Brain microvascular endothelial cell (primary cell): ENCODE measurements around the gene SLC1A4.
"Not testable (repeated sequence)": the region's sequence is repeated elsewhere in the genome, so short reads cannot be mapped to it uniquely, and the experiment has no call there.

ENCODE experiments used
- DNase-seq: peaks from one replicate; pipeline ENCODE4 v3.0.0-alpha.2; 2020
- H3K27ac ChIP-seq: fragments of 250-450 bp; sonication (Bioruptor Pico); 2 replicates; pipeline ENCODE4 v1.5.1; 2020; ENCODE audit warnings: mild to moderate bottlenecking, moderate library complexity
- H3K27me3 ChIP-seq: fragments of 250-450 bp; sonication (Bioruptor Pico); replicated peaks from 2 replicates; pipeline ENCODE4 v1.5.1; 2020; ENCODE audit warnings: mild to moderate bottlenecking
- H3K36me3 ChIP-seq: fragments of 250-450 bp; sonication (Bioruptor Pico); replicated peaks from 2 replicates; pipeline ENCODE4 v1.5.1; 2020; ENCODE audit warnings: mild to moderate bottlenecking
- H3K4me3 ChIP-seq: 2 replicates; pipeline ENCODE4 v1.5.1; 2011; ENCODE audit warnings: low read depth, mild to moderate bottlenecking, control low read depth, low read length, moderate library complexity
- in situ Hi-C: cut with HindIII; loops from 2 replicates; pipeline ENCODE4 v1.10.0; 2017; ENCODE audit warnings: low sequenced_read_pairs, low pct_ligation_motif_present
- TF ChIP-seq, protein P1 (sequence below): IDR thresholded peaks from 2 replicates; pipeline ENCODE4 v1.5.1; 2011; ENCODE audit warnings: low read depth, mild to moderate bottlenecking, moderate library complexity, low read length, control low read depth, inconsistent platforms; ENCODE audit errors: missing control alignments

The SLC1A4 gene

DNA sequence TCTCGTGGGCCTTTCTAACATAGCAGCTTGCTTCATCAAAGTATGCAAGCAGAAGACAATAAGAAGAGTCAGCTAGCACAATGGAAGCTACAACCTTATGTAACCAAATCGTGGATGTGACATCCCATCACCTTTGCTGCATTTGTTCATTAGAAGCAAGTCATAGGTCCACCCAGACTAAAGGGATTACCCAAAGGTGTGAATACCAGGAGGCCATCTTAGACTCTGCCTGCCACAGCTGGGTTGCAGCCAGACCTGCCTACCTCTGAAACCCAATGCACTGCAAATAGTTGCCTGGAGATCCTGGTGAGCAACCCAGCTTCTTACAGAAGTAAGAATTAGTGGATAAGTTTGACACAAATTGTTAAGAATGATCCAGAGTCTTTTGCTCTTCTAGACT is 10.6 kb downstream of the SLC1A4 start:
- DNase-seq: no peak
- Histone ChIP-seq H3K27me3 (no peaks in the 10 kb centered on the region), H3K4me3 (no peak overlapping the region), H3K36me3 (no peaks in the 10 kb centered on the region), H3K27ac (no peak overlapping the region)
- TF ChIP-seq, protein P1, sequence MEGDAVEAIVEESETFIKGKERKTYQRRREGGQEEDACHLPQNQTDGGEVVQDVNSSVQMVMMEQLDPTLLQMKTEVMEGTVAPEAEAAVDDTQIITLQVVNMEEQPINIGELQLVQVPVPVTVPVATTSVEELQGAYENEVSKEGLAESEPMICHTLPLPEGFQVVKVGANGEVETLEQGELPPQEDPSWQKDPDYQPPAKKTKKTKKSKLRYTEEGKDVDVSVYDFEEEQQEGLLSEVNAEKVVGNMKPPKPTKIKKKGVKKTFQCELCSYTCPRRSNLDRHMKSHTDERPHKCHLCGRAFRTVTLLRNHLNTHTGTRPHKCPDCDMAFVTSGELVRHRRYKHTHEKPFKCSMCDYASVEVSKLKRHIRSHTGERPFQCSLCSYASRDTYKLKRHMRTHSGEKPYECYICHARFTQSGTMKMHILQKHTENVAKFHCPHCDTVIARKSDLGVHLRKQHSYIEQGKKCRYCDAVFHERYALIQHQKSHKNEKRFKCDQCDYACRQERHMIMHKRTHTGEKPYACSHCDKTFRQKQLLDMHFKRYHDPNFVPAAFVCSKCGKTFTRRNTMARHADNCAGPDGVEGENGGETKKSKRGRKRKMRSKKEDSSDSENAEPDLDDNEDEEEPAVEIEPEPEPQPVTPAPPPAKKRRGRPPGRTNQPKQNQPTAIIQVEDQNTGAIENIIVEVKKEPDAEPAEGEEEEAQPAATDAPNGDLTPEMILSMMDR: no peak
- in situ Hi-C loops: no loop called here

DNA sequence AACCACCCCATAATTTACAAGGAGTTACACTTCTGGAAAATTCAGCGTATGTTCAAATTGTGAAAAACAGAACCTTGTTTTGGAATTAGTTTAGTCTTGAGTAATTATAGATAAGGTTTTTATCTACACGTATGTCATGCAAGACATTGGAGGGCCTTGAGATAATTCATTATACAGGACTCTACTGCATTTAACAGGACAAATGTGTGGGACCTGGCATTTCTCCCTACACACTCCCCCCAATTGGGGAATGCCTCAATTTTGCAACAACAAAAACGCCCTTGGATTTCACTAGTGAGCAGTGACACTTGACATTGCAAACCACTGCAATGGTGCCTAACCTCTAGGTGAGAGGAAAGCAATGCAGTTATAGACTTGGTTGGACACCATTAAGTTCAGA is 11.4 kb downstream of the SLC1A4 start:
- H3K36me3 ChIP-seq: no peaks in the 10 kb centered on the region
- H3K4me3 ChIP-seq: no peak overlapping the region
- no peak overlapping the region for H3K27ac ChIP-seq
- DNase-seq: no peak
- in situ Hi-C loops: no loop called here
- TF ChIP-seq, protein P1: no peak
- H3K27me3 ChIP-seq: no peaks in the 10 kb centered on the region

DNA sequence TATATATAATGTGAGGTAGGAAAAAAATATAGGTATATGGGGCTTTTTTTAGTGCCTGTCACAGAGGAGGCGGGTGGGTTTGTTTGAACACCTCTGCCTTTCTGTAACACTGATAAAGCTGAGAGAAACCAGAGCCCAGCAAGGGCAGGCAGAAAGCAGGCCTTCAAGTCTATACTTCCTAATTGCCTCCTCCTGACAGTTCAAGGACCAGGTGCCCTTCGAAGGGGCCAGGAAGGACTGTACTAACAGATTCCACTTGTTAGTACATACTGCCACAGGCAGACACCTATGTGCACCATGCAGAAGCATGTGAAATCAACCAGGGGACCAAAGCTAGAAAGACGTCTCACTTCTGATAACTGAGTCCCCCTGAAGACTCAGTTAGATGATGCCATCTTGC is 13.8 kb downstream of the SLC1A4 start:
- TF ChIP-seq, protein P1: no peak
- H3K27ac ChIP-seq: no peak overlapping the region
- no peak for DNase-seq
- in situ Hi-C loops: no loop called here
- no peaks in the 10 kb centered on the region for H3K27me3 ChIP-seq
- no peaks in the 10 kb centered on the region for H3K36me3 ChIP-seq
- no peak overlapping the region for H3K4me3 ChIP-seq

DNA sequence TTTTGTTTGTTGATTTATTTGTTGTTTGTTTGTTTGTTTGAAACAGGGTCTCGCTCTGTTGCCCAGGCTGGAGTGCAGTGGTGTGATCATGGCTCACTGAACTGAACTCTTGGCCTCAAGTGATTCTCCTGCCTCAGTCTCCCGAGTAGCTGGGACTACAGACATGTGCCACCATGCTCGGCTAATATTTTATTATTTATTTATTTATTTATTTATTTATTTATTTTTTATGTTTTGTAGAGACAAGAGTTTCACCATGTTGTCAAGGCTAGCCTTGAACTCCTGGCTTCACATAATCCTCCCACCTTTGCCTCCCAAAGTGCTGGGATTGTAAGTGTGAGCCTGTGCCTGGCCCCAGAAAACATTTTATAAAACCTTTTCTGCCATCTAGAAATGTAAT is 15.0 kb downstream of the SLC1A4 start:
- H3K36me3 ChIP-seq, H3K27me3 ChIP-seq, in situ Hi-C loops, DNase-seq, H3K4me3 ChIP-seq, H3K27ac ChIP-seq: not testable (repeated sequence)

DNA sequence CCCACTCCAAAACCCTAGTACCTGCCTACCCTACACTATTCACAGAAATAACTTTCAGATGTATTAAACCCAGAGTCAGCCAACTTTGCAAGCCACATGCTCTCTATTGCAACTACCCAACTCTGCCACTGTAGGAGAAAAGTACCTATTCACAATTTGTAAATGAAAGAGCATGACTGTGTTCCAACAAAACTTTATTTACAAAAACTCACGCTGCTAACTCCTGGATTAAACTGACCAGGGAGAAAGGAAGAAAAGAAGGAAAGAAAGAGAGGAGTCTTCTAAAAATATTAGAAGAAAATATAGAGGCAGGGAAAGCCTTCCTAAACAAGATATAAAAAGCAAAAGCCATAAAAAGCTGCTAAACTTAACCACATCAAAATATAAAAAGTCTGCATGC is 24.6 kb downstream of the SLC1A4 start:
- TF ChIP-seq, protein P1: no peak
- in situ Hi-C loops: no loop called here
- DNase-seq: no peak
- Histone ChIP-seq H3K4me3 (no peak overlapping the region), H3K27me3 (no peaks in the 10 kb centered on the region), H3K36me3 (peaks cover 6% of the 10 kb centered on the region), H3K27ac (no peak overlapping the region)

DNA sequence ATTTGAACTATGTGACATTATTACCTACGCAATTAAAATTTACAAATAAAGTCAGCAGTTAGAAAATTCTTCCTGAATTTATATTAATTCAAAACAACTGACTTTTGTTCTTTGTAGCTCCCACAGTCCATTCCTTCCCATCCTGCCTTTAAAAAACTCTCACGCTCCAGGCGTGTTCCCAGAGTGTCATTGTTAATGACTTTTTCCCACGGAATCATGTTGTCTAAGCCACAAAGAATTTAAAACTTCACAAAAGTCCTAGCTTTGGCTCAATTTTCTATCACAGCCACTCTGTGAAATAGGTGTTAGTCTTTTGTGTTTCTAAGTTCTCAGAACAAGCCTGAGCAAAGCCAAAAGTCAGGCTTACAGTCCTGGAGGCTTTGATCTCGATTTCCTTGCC is 26.5 kb downstream of the SLC1A4 start:
- DNase-seq: no peak
- Histone ChIP-seq H3K27ac (no peak overlapping the region), H3K36me3 (peaks cover 6% of the 10 kb centered on the region), H3K4me3 (no peak overlapping the region), H3K27me3 (no peaks in the 10 kb centered on the region)
- TF ChIP-seq, protein P1: no peak
- in situ Hi-C loops: no loop called here
